Stomach smooth muscle (tissue), 2 donors: Measurements from ENCODE around the gene NRBP1.

ENCODE experiments used
- H3K27ac ChIP-seq: one replicate; pipeline ENCODE4 v1.7.0; 2013; ENCODE audit warnings: mild to moderate bottlenecking, low read length, inconsistent platforms
- H3K27me3 ChIP-seq, 2 donors: one replicate each; pipeline ENCODE4 v1.7.0; 2013; ENCODE audit warnings: low read length in 2 of 2; ENCODE audit not compliant: insufficient read depth in 2 of 2, control insufficient read depth in 1 of 2
- H3K36me3 ChIP-seq, 2 donors: one replicate each; pipeline ENCODE4 v1.7.0; 2013; ENCODE audit warnings: low read length in 2 of 2; ENCODE audit not compliant: control insufficient read depth in 2 of 2, insufficient read depth in 2 of 2
- H3K4me1 ChIP-seq: one replicate; pipeline ENCODE4 v1.7.0; 2013; ENCODE audit warnings: low read length; ENCODE audit not compliant: control insufficient read depth, insufficient read depth
- H3K4me3 ChIP-seq, 2 donors: one replicate each; pipeline ENCODE4 v1.7.0; 2013; ENCODE audit warnings: low read length in 2 of 2
- H3K9ac ChIP-seq, 2 donors: one replicate each; pipeline ENCODE4 v1.7.0; 2013; ENCODE audit warnings: low read length in 2 of 2, mild to moderate bottlenecking in 1 of 2
- H3K9me3 ChIP-seq, 2 donors: one replicate each; pipeline ENCODE4 v1.7.0; 2013; ENCODE audit warnings: low read length in 2 of 2; ENCODE audit not compliant: control insufficient read depth in 2 of 2
- donor health status: healthy.
- donor health status: Pancreatic carcinoma.

NRBP1 gene

GRCh38 chr2:27446057-27446456 is 17.6 kb downstream of the NRBP1 start:
- Histone ChIP-seq H3K27ac (no peak overlapping the region), H3K4me1 (peaks cover 6% of the 10 kb centered on the region), H3K9me3 (no peaks in the 10 kb centered on the region), H3K27me3 (no peaks in the 10 kb centered on the region), H3K9ac (no peak overlapping the region), H3K36me3 (peaks cover 30 to 42% of the 10 kb centered on the region in 2 donors), H3K4me3 (no peak overlapping the region)

- peaks cover 37 to 46% of the 10 kb centered on the region in 2 donors for H3K36me3 ChIP-seq
- H3K4me1 ChIP-seq, result no peaks in the 10 kb centered on the region
- H3K27me3 ChIP-seq, result no peaks in the 10 kb centered on the region
- no peak overlapping the region for H3K9ac ChIP-seq
- H3K9me3 ChIP-seq, result no peaks in the 10 kb centered on the region
- no peak overlapping the region for H3K4me3 ChIP-seq
- no peak overlapping the region for H3K27ac ChIP-seq
Measured at GRCh38 chr2:27448381-27448780, 19.9 kb downstream of the NRBP1 start.

GRCh38 chr2:27451095-27451494 is 22.7 kb downstream of the NRBP1 start:
- Histone ChIP-seq H3K27ac (no peak overlapping the region), H3K4me3 (no peak overlapping the region), H3K4me1 (no peaks in the 10 kb centered on the region), H3K9me3 (no peaks in the 10 kb centered on the region), H3K36me3 (peaks cover 48 to 59% of the 10 kb centered on the region in 2 donors), H3K9ac (no peak overlapping the region), H3K27me3 (no peaks in the 10 kb centered on the region)

GRCh38 chr2:27453968-27454367 is 25.5 kb downstream of the NRBP1 start:
- H3K27me3 ChIP-seq, result no peaks in the 10 kb centered on the region

DNA sequence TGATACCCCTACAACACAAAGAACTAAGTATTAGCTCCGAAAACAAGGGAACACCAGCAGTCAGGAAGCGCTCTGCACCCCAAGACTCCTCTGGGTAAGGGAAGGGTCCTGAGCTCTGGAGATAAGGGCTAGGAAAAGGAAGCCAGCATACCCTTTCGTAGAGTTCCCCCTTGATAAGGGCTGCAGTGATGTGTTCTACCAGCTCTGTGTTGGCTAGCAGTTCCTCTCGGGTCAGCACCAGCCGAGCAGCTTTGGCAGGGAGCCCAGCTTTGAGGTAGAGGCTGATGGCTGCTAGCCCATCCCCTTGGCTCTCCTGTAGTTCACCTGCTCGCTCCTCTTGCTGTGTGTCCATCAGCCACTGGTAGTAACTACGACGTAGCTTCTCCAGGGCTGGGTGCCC is 32.7 kb downstream of the NRBP1 start:
- peaks cover 46 to 57% of the 10 kb centered on the region in 2 donors for H3K36me3 ChIP-seq
- no peaks in the 10 kb centered on the region for H3K4me1 ChIP-seq
- no peaks in the 10 kb centered on the region for H3K27me3 ChIP-seq
- H3K4me3 ChIP-seq, result no peak overlapping the region
- no peak overlapping the region for H3K9ac ChIP-seq
- H3K9me3 ChIP-seq, result no peaks in the 10 kb centered on the region
- H3K27ac ChIP-seq, result no peak overlapping the region

More at GRCh38 chr2:27453968-27454367, 25.5 kb downstream of the NRBP1 start:
- no peak overlapping the region for H3K4me3 ChIP-seq
- H3K9ac ChIP-seq, result no peak overlapping the region
- H3K9me3 ChIP-seq, result no peaks in the 10 kb centered on the region
- H3K4me1 ChIP-seq, result no peaks in the 10 kb centered on the region
- no peak overlapping the region for H3K27ac ChIP-seq
- H3K36me3 ChIP-seq, result peaks cover 55 to 66% of the 10 kb centered on the region in 2 donors

DNA sequence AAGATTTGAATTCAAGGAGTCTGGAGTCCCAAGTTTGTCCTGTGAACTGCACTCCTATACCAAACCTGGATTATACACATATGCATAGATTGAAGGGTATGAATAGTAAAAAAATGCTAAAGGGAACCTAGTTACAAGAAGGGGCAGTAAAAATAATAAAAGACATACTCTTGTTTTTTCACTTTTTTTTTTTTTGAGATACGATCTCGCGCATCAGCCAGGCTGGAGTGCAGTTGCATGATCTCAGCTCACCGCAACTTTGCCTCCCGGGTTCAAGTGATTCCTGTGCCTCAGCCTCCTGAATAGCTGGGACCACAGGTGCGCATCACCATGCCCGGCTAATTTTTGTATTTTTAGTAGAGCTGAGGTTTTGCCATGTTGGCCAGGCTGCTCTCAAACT is 36.0 kb downstream of the NRBP1 start:
- no peaks in the 10 kb centered on the region for H3K9me3 ChIP-seq
- H3K36me3 ChIP-seq, result peaks cover 21 to 33% of the 10 kb centered on the region in 2 donors
- no peak overlapping the region for H3K27ac ChIP-seq
- no peaks in the 10 kb centered on the region for H3K4me1 ChIP-seq
- H3K4me3 ChIP-seq, result no peak overlapping the region
- H3K9ac ChIP-seq, result no peak overlapping the region
- H3K27me3 ChIP-seq, result no peaks in the 10 kb centered on the region

- no peaks in the 10 kb centered on the region for H3K4me1 ChIP-seq
- no peak overlapping the region for H3K9ac ChIP-seq
- no peaks in the 10 kb centered on the region for H3K27me3 ChIP-seq
- H3K4me3 ChIP-seq, result no peak overlapping the region
- no peaks in the 10 kb centered on the region for H3K9me3 ChIP-seq
- H3K27ac ChIP-seq, result no peak overlapping the region
- H3K36me3 ChIP-seq, result peaks cover 26% of the 10 kb centered on the region in 2 donors
Measured at GRCh38 chr2:27471961-27472360, 43.5 kb downstream of the NRBP1 start.

DNA sequence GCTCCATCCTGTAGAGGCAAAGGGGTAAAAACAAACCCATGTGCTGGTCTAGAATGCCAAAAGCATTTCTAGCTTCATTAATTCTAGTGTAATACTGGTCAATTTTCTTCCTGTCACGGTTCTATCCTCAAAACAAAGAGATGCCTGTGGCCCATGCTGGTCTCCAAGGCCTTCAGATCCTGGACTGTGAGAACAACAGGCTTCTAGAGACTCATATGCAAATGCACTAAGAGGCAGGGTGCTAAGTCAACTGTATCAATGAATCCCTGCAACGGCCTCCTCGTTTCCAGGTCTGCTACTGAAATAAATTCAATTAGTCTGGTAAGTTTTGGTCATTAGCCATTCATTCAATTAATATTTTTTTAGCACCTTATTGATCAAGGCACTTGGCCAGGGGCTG is 57.1 kb downstream of the NRBP1 start:
- peaks cover 30 to 33% of the 10 kb centered on the region in 2 donors for H3K36me3 ChIP-seq
- no peak overlapping the region for H3K4me3 ChIP-seq
- no peaks in the 10 kb centered on the region for H3K27me3 ChIP-seq
- no peak overlapping the region for H3K9ac ChIP-seq
- H3K4me1 ChIP-seq, result peaks cover 11% of the 10 kb centered on the region
- H3K9me3 ChIP-seq, result no peaks in the 10 kb centered on the region
- H3K27ac ChIP-seq, result no peak overlapping the region

GRCh38 chr2:27489118-27489497 is 60.7 kb downstream of the NRBP1 start:
- H3K27ac ChIP-seq, result peak overlapping the region; percentile 46
- peaks cover 15% of the 10 kb centered on the region for H3K4me1 ChIP-seq
- H3K36me3 ChIP-seq, result peaks cover 11 to 13% of the 10 kb centered on the region in 2 donors
- H3K4me3 ChIP-seq, result peak overlapping the region; percentile 88 to 99
- H3K27me3 ChIP-seq, result no peaks in the 10 kb centered on the region
- peak overlapping the region; percentile 66 to 89 for H3K9ac ChIP-seq
- H3K9me3 ChIP-seq, result no peaks in the 10 kb centered on the region

GRCh38 chr2:27489498-27490397 is 61.3 kb downstream of the NRBP1 start, which contains the start of gene IFT172:
Gene IFT172 (minus strand): TSS chr2:27489743. CDS start chr2:27489653, 90 bp downstream.
- peaks cover 8 to 9% of the 10 kb centered on the region in 2 donors for H3K36me3 ChIP-seq
- H3K4me3 ChIP-seq, result peak within 1 kb of the TSS; percentile 88 to 99
- peak within 1 kb of the TSS; percentile 66 to 89 for H3K9ac ChIP-seq
- H3K27ac ChIP-seq, result peak within 1 kb of the TSS; percentile 46
- no peaks in the 10 kb centered on the region for H3K27me3 ChIP-seq
- H3K4me1 ChIP-seq, result peaks cover 20% of the 10 kb centered on the region
- H3K9me3 ChIP-seq, result no peaks in the 10 kb centered on the region
